HG02884 (cell line): ENCODE results near the gene PLA2G4F.

Experiments used
- ATAC-seq: cut with Tn5 transposase; IDR thresholded peaks from one replicate; pipeline ENCODE4 v1.9.1; 2021; ENCODE audit warnings: mild to moderate bottlenecking, moderate library complexity; ENCODE audit not compliant: unreplicated experiment

PLA2G4F gene

DNA sequence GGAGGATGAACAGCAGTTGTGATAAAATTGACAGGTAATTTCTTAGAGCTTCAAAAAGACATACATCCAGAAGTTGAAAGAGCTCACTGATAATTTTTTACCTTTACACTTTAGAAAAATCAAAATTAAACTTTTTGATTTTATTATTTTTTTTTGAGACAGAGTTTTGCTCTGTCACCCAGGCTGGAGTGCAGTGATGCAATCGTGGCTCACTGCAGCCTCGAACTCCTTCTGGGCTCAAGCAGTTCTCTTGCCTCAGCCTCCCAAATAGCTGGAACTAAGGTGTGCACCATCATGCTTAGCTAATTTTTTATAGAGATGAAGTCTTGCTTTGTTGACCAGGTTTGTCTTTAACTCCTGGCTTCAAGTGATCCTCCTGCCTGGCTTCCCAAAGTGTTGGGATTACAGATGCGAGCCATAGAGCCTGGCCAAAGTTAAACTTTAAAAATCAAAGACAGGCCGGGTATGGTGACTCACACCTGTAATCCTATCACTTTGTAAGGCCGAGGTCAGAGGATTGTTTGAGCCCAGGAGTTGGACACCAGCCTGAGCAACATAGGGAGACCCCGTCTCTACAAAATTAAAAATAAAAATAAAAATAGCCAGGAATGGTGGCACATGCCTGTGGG, 21.7 kb downstream of the PLA2G4F start:
- ATAC-seq, result no peak

DNA sequence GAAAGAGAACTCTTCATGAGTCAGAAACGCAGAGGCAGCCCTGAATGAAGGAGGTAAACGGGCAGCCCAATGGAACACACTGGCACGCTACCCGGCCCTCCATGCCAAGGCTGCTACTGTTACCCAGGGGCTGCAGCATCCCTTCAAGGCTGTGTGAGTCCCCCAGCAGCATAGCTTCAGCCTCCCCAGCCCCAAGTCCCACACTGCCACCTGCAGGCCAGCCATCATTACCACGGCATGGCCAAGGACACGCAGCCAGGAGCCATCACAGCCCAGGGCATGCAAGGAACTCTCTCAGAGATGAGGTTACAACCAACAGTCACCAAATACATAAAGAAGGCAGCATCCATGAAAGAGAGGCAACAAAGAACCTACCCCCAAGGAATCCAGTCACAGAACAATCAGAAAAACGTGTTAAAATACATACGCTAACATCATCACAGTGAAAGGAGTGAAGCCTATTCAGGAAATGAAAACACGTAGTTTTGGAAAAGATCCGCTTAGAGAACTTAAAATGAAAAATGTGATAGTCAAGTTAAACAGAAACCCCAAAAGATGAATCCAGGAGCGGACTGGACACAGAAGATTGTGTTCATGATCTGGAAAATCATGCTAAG, 22.4 kb downstream of the PLA2G4F start:
- ATAC-seq, result no peak

DNA sequence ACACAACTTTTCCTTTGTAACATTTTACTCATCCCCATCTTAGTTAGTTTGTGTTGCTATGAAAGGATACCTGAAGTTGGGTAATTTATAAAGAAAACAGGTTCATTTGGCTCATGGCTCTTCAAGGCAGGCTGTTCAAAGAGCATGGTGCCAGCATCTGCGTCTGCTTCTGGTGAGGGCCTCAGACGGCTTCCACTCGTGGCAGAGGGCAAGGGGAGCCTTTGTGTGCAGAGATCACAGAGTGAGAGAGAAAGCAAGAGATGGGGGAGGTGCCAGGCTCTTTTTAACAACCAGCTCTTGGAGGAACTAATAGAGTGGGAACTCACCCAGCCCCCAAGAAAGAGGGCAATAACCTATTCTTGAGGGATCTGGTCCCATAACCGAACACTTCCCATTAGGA, 23.1 kb downstream of the PLA2G4F start:
- ATAC-seq, result no peak

DNA sequence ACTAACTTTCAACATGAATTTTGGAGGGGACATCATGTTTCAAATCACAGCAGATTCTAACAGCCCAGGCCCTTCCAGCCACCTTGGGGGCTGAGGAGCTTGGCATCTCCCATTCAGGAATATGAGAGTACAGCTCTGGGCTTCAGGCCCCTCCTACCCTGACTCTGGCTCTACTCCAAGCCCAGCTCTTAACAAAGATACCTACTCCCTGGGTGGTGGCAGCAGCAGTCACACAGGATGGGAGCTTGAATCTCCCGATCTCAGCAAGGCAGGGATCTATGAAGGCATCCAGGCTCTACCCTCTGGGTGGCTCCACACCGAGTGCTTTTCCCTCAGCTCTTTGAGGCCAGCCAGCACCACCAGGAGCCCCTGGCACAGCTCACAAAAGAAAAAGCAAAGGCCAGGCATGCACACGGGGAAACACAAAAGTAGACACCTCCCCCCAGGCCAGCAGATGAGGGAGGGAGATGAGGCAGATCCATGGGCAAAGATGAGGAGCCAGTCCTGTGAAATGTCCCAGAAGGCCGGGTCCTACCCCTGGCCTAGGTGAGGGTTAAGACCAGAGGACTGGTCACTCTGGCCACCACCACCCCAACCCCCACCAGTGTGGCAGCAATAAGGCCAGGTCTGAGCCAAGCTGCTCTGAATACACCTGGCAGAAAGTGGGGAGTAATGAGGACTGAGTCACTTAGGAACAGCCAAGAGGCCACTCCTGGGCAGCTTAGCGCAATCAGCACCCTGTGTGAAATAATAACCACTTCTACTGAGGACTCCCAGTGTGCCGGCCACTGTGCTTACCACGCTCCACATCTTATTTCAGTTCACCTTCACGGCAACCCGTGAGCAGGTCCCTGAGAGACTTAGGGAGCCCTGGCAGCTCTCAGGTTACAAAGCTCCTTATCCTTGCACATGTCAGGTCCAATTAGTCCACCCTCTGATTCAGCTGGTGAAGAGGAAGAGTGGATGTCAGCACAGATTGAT, 24.3 kb downstream of the PLA2G4F start:
- no peak for ATAC-seq

DNA sequence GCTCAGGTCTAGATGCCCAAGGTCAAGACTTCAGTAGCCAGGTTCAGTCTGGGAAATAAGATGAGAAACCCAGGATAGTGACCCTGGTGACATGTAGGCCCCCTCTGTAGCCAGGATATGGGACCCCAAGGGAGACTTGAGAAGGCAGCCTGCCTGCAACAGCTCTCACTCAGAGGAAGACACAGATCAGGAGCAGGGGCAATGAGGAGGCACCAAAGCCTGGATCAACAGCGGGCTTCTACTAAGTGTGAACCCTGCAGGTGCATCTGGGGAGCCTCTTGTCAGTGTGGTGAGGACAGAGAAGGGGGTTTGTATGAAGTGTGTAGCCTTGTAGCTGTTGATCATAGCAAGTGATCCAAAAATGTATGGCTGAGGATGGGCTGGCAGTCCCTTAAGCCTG, 25.4 kb downstream of the PLA2G4F start:
- ATAC-seq, result no peak

DNA sequence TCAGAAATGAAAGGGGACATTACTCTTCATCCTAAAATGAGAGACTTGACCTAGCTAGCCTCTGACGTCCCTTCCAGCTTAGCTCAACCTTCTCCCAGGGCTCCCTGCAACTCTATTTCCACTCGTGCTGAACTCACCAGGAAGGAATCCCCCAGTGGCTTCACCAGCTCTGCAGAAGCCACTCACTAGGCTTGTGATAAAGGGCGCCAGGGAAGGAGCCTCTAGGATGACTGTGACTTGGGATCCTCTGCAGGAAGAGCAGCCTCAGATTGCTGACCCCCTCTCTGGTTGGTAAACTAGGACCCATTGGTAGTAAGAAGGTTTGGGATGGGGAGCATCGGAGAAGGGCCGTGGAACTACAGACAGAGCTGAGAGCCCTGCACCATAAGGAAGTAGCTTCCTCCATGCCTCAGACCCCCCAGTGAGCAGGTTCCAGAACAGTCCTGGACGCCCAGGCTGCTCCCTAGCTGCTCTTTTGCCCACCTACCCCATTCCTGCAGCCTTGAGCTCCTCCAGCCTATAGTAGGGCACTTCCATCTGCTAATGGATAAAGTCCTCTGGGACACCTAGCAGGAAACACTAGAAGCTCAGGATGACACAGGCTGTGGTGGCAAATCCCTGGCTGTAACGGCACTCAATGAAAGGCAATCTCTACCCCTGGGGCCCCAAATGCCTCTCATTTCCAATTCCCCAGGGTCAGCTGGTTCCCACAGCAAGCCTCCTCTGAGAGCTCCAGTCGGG, 26.0 kb downstream of the PLA2G4F start:
- ATAC-seq, result no peak

DNA sequence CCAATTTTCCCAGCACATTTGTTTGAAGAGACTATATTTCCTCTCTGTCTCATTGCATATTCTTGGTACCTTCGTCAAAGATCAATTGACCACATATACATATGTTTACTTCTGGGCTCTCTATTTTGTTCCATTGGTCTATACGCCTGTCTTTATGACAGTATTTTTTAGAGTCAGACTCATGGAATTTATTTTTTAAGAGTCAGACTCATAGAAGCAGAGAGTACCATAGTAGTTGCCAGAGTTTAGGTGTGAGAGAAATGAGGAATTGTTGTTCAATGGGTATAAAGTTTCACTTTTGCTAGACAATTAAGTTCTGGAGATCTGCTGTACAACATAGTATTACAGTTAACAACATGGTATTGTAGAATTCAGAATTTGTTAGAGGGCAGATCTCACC, 27.1 kb downstream of the PLA2G4F start:
- ATAC-seq, result no peak

DNA sequence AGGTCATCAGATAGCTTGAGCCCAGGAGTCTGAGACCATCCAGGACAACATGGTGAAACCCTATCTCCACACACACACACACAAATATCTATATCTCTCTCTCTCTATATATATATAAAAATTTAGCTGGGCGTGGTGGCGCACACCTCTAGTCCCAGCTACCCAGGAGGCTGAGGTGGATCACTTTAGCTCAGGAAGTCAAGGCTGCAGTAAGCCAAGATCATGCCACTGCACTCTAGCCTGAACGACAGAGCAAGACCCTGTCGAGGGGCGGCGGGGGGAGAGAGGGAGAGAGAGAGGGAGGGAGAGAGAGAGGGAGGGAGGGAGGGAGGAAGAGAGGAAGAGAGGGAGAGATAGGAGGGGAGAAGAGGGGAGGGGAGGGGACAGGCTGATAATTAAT, 28.0 kb downstream of the PLA2G4F start:
- no peak for ATAC-seq

DNA sequence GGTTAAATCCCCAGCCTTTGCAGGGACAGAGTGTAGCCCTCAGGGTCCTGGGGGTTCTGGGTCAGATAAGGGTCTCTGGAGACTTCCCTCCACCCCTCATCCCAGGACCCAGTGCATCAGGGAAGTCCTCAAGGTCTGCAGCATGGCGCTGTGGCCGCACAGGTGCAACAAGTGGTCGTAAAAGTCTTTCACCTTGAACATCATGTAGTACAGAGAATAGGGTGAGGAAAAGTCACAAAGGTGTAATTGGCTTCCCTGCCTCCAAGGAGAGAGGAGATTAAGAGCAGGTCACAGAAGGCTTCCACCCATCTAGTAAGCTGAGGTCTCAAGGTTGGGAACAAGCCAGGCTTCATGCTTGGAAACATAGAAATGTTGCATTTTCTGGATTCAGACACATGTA, 32.9 kb downstream of the PLA2G4F start:
- no peak for ATAC-seq

DNA sequence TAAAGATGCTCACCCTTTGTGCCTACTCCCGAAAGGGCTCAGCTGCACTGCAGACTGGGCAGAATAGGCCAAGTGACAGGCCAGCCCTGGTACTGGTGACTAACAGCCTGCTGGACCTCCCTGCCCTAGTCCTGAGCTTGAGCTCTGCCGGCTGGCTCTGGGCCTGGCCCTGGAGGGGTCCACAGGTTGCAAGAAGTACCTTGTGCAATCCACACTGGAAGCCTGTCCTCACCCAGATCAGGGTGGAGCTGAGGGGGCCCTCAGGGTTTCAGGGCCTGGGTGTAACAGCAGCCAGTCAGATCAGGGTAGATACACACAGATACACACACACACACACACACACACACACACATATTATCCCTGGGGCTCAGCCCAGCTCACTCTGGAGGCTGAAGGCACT, 34.8 kb downstream of the PLA2G4F start:
- ATAC-seq, result no peak

DNA sequence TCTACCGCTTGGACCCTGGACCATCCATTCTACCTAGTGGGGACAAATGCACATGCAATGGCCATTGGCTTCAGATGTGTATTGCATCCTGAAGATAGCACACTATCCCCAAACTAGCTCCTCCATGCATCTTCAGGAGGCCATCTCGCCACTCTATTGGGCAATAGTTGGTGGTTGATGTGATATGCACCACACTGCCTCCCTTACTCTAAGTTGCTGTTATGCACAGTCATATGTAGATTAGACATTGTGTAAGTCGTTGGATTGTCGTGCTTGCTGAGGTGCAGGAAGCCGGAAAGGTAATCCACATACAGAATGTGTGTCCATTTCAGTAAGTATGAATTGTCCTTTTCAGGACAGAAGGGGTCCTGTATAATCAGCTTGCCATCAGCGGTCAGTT, 35.4 kb downstream of the PLA2G4F start:
- no peak for ATAC-seq

DNA sequence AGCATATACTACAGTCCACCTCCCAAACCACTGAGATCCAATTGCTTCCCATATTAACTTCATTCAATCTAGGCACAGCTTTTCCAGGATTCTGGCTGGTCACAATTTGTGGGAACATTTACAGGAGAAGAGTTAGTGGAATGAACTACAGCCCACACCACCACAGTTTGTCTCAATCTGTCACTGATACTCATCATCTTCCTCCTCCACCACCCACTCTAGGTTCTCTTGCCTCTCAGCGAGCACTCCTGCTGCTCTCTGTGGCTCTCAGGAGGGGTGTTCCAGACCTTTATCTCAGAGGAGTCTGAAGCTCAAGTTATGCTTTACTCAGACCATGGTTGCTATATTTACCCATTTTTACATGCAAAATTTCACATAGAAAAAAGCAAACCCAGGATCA, 36.2 kb downstream of the PLA2G4F start:
- ATAC-seq, result no peak

DNA sequence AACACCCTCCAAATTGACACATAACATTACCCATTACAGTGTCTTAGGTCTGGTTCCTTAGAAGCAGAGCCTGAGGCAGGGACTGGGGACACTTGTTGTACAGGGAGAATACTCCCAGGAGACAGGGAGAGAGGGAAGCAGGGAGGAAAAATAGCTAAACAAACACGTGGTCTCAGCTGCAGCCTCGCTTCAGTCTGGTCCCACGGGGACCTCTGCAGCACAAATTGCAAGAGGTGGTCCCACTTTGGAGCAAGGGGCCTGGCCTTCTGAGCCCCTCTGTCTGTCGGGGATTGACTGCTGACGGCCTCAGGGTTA, 37.0 kb downstream of the PLA2G4F start:
- no peak for ATAC-seq

DNA sequence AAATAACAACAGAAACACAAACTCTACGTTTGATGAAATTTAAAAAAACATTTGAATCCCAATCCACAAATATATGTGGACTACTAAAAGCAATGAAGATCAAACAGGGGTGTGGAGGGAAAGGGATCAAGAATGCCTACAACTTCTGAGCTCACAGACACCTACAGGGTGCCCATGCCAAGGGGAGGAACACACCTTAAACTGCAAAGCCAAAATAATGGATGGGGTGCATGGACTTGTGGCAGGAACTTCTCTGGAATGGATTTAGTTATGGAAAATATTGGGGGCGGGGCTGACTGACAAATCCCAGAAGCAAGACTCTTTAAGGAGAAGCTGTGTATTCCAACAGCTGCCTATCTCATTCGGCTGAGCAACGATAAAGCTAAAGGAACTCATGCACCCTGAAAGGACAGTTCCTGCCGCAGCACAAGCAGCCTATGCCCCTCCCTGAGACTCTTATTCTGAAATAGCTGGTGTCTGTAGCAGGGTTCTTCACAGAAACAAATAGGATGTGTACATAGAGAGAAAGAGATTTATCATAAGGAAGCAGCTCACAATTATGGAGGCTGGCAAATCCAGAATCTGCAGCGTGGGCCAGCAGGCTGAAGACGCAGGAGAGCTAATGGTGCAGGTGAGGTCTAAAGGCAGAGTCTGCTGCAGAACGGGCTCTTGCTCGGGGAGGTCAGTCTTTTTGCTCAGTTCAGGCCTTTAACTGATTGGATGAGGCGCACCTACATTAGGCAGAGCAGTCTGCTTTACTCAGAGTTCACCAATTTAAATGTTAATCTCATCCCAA, 37.6 kb downstream of the PLA2G4F start:
- ATAC-seq, result no peak

DNA sequence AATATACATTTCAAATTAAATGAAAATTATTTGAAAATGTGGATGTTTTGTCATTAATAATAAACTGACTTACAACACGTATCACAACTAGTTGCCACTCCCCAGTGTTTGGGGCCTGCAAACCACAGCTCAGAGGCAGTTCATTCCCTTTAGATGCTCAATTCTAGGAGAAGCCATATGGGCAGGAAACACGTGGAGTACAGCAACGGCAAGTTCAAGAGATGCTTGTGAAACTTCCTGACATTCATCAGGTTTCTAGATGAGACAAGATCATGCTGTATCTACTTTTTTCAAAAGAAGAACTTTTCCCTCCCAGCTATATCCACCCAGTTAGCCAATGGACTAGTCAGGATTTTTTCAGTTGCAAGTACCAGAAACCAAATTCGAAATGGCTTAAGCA, 44.5 kb downstream of the PLA2G4F start:
- ATAC-seq, result no peak

DNA sequence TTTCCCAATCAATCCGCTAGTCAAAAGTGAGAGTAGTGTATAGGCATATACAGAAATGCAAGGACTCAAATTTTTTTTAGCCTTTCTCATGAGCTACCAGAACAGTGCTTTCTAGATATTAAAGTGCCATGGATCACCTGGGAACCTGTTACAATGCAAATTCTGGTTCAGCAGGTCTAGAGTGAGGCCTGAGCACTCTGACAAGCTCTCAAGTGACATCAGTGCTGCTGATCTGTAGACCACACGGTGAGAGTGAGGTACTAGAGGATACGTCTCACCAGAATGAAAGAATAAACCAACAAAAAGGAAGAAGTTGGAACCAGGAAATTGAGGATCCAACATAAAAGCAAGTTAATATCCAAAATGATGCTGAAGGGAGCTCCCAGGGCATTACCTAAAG, 46.1 kb downstream of the PLA2G4F start:
- no peak for ATAC-seq

DNA sequence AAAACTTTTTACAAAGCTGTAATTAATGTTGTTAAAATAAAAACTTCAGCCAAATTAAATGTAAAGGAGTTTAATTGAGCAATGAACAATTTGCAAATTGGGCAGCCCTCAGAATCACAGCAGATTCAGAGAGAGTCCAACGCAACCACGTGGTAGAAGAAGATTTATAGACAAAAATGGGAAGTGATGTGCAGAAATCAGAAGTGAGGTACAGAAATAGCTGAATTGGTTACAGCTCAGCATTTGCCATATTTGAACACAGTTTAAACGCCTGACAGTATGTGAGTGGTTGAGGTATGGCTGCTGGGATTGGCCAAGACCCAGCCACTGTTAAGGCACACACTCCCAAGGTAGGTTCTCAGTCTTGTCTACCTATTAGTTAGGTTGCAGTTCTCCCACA, 47.6 kb downstream of the PLA2G4F start:
- ATAC-seq, result no peak

DNA sequence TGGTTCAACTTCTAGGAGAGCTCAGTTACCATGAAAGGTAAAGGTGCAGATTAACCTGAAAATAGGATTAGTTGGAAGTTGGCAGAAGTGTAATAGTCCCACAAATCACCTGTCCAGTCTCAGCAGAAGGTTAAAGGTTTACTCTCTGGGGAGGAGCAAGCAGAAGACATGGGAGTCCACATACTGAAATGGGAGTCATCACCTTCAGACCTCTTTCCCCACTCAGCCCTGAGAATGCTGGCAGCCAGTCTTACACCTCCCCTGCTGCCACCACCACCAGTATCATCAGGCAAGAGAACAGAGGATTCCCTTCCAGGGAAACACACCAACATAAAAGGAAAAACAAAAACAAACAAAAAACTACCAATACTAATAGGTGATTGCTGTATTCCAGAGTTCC, 48.2 kb downstream of the PLA2G4F start:
- ATAC-seq, result no peak

DNA sequence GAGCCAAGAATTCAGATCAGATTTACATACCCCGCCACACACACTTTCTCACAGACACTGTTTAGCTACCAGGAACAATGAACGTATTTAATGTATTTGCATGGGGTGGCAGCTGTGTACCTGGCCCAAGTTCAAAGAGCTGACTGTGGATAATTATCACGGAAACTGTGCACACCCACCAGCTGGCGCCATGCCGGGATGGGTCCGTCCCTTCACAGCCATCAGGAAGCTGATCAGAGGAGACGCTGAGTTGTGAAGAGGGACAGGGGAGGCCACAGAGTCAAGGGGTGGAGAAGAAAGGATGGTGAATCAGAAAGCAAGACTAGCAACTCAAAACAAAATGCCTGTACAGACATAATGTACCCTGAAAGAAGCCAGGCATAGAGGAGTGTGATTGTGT, 49.0 kb downstream of the PLA2G4F start:
- no peak for ATAC-seq

DNA sequence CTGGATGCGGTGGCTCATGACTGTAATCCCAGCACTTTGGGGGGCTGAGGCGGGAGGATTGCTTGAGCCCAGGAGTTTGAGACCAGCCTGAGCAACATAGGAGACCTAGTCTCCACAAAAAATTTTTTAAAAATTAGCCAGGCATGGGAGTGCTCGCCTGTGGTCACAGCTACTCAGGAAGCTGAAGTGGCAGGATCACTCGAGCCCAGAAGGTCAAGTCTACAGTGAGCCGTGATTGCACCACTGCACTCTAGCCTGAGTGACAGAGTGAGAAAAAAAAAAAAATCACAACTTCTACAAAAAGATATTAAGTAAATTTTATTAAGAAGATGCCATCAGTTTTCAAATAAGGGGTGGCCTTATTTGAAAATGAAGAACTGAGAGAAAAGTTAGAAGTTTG, 50.1 kb downstream of the PLA2G4F start:
- no peak for ATAC-seq
